ENCODE results near the gene NME4. TPM values are rescaled to one million over a fixed set of nuclear protein-coding genes. Genes with fewer than 3 reads are reported as not detected.

NME4 gene
- total and polyA plus RNA-seq, 2 donors from 2014 or later: 56.6 to 100 TPM

DNA sequence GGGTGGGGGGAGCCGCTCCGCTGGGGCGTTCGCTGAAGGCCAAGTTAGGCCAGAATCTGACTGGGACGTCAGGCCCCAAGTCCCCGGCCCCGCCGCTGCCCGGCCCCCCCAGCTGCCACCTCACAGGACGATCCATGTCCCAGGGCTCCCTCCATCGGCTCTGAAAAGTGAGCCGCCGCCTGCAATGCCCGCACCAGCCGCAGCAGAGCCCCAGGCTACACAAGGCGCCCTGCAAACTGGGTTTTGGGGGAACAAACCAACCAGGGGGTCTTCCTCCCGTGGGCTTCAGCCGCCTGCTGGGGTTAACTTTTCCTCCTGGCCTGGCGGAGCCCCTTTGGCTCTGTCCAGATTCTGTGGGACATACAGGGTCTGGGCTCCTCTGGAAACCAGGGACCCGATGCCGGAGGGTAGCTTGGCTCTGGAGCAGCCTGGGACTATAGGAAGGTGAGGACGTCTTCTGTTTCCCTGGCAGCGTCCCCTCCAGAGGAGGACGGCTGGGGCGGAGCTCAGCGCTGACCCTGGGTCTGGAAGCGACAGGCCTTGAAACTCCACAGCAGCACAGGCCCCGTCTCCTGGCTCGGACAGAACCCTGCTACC lies 835 bp downstream of the NME4 start:
- FAIRE-seq (no peak), DNase-seq (peak; percentile 90 to 93 (median 90))
- TF ChIP-seq, protein P1, sequence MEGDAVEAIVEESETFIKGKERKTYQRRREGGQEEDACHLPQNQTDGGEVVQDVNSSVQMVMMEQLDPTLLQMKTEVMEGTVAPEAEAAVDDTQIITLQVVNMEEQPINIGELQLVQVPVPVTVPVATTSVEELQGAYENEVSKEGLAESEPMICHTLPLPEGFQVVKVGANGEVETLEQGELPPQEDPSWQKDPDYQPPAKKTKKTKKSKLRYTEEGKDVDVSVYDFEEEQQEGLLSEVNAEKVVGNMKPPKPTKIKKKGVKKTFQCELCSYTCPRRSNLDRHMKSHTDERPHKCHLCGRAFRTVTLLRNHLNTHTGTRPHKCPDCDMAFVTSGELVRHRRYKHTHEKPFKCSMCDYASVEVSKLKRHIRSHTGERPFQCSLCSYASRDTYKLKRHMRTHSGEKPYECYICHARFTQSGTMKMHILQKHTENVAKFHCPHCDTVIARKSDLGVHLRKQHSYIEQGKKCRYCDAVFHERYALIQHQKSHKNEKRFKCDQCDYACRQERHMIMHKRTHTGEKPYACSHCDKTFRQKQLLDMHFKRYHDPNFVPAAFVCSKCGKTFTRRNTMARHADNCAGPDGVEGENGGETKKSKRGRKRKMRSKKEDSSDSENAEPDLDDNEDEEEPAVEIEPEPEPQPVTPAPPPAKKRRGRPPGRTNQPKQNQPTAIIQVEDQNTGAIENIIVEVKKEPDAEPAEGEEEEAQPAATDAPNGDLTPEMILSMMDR (IDR thresholded peaks at IDR 0.05; ENCODE audit: borderline replicate concordance, extremely low read depth, insufficient read depth): peak; percentile 38
- H3K4me1 ChIP-seq (ENCODE audit: control insufficient read depth in 2 of 3, insufficient read depth in 2 of 3, low read depth in 1 of 3, low read length in 3 of 3): peaks cover 0 to 9% (median 0%) of the 10 kb centered on the region in 3 donors
- H3K36me3 ChIP-seq (ENCODE audit: control insufficient read depth in 2 of 3, insufficient read depth in 3 of 3, low read length in 3 of 3): no peaks in the 10 kb centered on the region
- intact Hi-C loops (cut with DNase I): no loop called here
- peak overlapping the region in 1 of 2 donors; percentile 52 for H3K27ac ChIP-seq (ENCODE audit: low read depth in 2 of 2, low read length in 2 of 2)
- peak overlapping the region in 1 of 3 donors; percentile 26 for H3K9ac ChIP-seq (ENCODE audit: low read length in 3 of 3)
- no peaks in the 10 kb centered on the region for H3K27me3 ChIP-seq (ENCODE audit: control insufficient read depth, insufficient read depth, low read length)
- no peaks in the 10 kb centered on the region for H3K9me3 ChIP-seq (ENCODE audit: control insufficient read depth in 2 of 3, insufficient read depth in 1 of 3, low read length in 3 of 3)
- no peak overlapping the region for H3K4me3 ChIP-seq (ENCODE audit: low read length in 3 of 3)

DNA sequence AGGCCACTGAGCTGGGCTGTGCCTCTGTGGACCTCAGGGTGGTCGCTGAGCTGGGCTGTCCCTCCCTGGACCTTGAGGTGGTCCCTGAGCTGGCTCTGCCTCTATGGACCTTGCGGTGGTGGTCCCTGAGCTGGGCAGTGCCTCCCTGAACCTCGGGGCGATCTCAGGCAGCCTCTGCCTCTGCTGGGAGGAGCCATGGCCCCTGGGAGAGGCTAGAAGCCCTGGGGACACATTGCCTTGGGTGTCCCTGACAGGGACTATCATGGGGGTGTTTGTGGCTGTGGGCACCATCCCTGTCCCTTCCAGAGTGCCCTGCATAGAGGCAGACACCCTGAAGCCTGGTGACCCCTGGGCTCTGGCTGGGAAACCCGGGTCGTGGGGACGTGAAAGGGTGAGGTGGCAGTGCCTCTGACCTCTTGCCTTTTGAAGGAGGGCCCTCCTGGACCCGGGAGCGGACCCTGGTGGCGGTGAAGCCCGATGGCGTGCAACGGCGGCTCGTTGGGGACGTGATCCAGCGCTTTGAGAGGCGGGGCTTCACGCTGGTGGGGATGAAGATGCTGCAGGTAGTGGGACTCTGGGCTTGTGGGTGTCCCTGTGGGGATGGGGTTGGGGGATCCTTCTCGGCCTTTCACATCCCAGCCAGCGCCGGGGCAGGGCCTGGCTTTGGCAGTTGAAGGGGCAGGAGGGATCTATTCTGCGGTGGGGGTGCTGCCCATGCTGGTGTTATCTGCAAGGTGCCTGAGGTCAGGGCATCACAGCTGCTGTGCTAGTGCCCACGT lies 1.8 kb downstream of the NME4 start:
- Histone ChIP-seq H3K4me1 (ENCODE audit: control insufficient read depth in 2 of 3, insufficient read depth in 2 of 3, low read depth in 1 of 3, low read length in 3 of 3) (peaks cover 0 to 9% (median 0%) of the 10 kb centered on the region in 3 donors), H3K9ac (ENCODE audit: low read length in 3 of 3) (no peak overlapping the region), H3K4me3 (ENCODE audit: low read length in 3 of 3) (no peak overlapping the region), H3K9me3 (ENCODE audit: control insufficient read depth in 2 of 3, insufficient read depth in 1 of 3, low read length in 3 of 3) (no peaks in the 10 kb centered on the region), H3K27ac (ENCODE audit: low read depth in 2 of 2, low read length in 2 of 2) (no peak overlapping the region), H3K36me3 (ENCODE audit: control insufficient read depth in 2 of 3, insufficient read depth in 3 of 3, low read length in 3 of 3) (no peaks in the 10 kb centered on the region), H3K27me3 (ENCODE audit: control insufficient read depth, insufficient read depth, low read length) (no peaks in the 10 kb centered on the region)
- DNase-seq (peak in 1 of 5 donors; percentile 84), FAIRE-seq (no peak)
- TF ChIP-seq, protein P1 (IDR thresholded peaks at IDR 0.05; ENCODE audit: borderline replicate concordance, extremely low read depth, insufficient read depth): no peak
- intact Hi-C loops (cut with DNase I): no loop called here

DNA sequence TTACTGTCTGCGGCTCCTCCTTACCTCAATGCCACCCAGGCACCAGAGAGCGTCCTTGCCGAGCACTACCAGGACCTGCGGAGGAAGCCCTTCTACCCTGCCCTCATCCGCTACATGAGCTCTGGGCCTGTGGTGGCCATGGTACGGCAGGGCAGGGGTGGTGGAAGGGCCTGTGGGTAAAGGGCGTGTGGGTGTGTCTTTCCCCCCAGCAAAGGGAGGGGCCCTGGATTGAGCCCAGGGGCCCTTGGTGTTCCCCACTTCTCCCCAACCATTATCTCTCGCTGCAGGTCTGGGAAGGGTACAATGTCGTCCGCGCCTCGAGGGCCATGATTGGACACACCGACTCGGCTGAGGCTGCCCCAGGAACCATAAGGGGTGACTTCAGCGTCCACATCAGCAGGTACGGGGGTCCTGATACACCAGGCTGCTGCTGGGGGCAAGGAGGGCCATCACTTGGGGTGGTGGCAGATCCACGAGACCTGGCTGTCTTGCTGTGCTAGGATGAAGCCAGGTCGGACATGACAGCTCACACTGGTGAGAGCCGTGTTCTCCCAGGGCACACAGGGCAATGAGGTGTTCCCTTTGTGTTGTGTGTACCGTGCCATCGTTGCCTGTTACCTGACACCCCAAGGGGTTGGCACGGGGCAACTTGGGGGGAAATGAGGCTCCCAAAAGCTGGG lies 2.5 kb downstream of the NME4 start:
- Histone ChIP-seq H3K4me1 (ENCODE audit: control insufficient read depth in 2 of 3, insufficient read depth in 2 of 3, low read depth in 1 of 3, low read length in 3 of 3) (peaks cover 0 to 9% (median 0%) of the 10 kb centered on the region in 3 donors), H3K4me3 (ENCODE audit: low read length in 3 of 3) (no peak overlapping the region), H3K9me3 (ENCODE audit: control insufficient read depth in 2 of 3, insufficient read depth in 1 of 3, low read length in 3 of 3) (no peaks in the 10 kb centered on the region), H3K9ac (ENCODE audit: low read length in 3 of 3) (no peak overlapping the region), H3K36me3 (ENCODE audit: control insufficient read depth in 2 of 3, insufficient read depth in 3 of 3, low read length in 3 of 3) (no peaks in the 10 kb centered on the region), H3K27me3 (ENCODE audit: control insufficient read depth, insufficient read depth, low read length) (no peaks in the 10 kb centered on the region), H3K27ac (ENCODE audit: low read depth in 2 of 2, low read length in 2 of 2) (no peak overlapping the region)
- TF ChIP-seq, protein P1 (IDR thresholded peaks at IDR 0.05; ENCODE audit: borderline replicate concordance, extremely low read depth, insufficient read depth): no peak
- FAIRE-seq: no peak
- intact Hi-C loops (cut with DNase I): no loop called here
- DNase-seq: peak in 1 of 5 donors; percentile 66

Measured in kidney (tissue), 14 donors.